GM23338 (cell line): Measurements from ENCODE around the gene EPHB1. TPM values are rescaled to one million over a fixed set of nuclear protein-coding genes. Genes with fewer than 3 reads are reported as not detected.

Source experiments
- ATAC-seq: fragments of 200-7000 bp; cut with Tn5 transposase; 3 replicates; pipeline ENCODE4 v1.9.1; 2020
- DNase-seq: peaks from one replicate; pipeline ENCODE4 v3.0.0-alpha.2; 2015; ENCODE audit warnings: low spot score
- H2AFZ ChIP-seq: fragments of 200-600 bp; sonication (generic); 2 replicates; pipeline ENCODE4 v1.8.0; 2016; ENCODE audit warnings: antibody characterized with exemption, mild to moderate bottlenecking, moderate library complexity
- H3F3A ChIP-seq: fragments of 200-600 bp; sonication (generic); replicated peaks from 2 replicates; pipeline ENCODE4 v1.8.0; 2017; ENCODE audit warnings: antibody characterized with exemption, mixed run types, low read depth
- H3K27ac ChIP-seq: fragments of 200-600 bp; sonication (generic); 2 replicates; pipeline ENCODE4 v1.6.1; 2016; ENCODE audit warnings: low read depth
- H3K27me3 ChIP-seq: fragments of 200-600 bp; sonication (generic); 2 replicates; pipeline ENCODE4 v1.8.0; 2016; ENCODE audit warnings: mild to moderate bottlenecking, mixed run types, moderate library complexity; ENCODE audit not compliant: insufficient read depth
- H3K36me3 ChIP-seq: fragments of 200-600 bp; sonication (generic); 2 replicates; pipeline ENCODE4 v1.8.0; 2016; ENCODE audit warnings: mild to moderate bottlenecking; ENCODE audit not compliant: insufficient read depth
- H3K4me1 ChIP-seq: fragments of 200-600 bp; sonication (generic); 2 replicates; pipeline ENCODE4 v1.8.0; 2016; ENCODE audit warnings: mild to moderate bottlenecking, moderate library complexity; ENCODE audit not compliant: insufficient read depth
- H3K4me2 ChIP-seq: fragments of 200-600 bp; sonication (generic); 2 replicates; pipeline ENCODE4 v1.7.1; 2017; ENCODE audit warnings: mixed run types
- H3K4me3 ChIP-seq: fragments of 200-600 bp; sonication (generic); 2 replicates; pipeline ENCODE4 v1.6.1; 2016; ENCODE audit warnings: mixed run types
- H3K79me2 ChIP-seq: fragments of 200-600 bp; sonication (generic); replicated peaks from 2 replicates; pipeline ENCODE4 v1.8.0; 2017; ENCODE audit warnings: mild to moderate bottlenecking; ENCODE audit not compliant: insufficient read depth
- H3K9me2 ChIP-seq: fragments of 200-600 bp; sonication (generic); 2 replicates; pipeline ENCODE4 v1.8.0; 2017; ENCODE audit not compliant: insufficient read depth
- H4K20me1 ChIP-seq: fragments of 200-600 bp; sonication (generic); replicated peaks from 2 replicates; pipeline ENCODE4 v1.8.0; 2017; ENCODE audit warnings: mild to moderate bottlenecking; ENCODE audit not compliant: insufficient read depth
- H3K27ac Mint-ChIP-seq: 2 replicates; pipeline ENCODE4 v1.8.0; 2020; ENCODE audit warnings: inconsistent platforms, mild to moderate bottlenecking, moderate library complexity, mixed read lengths
- H3K27me3 Mint-ChIP-seq: 3 replicates; pipeline ENCODE4 v1.8.0; 2022; ENCODE audit warnings: low read depth, mild to moderate bottlenecking, moderate library complexity, mixed read lengths, inconsistent platforms; ENCODE audit not compliant: insufficient read depth, poor library complexity
- H3K36me3 Mint-ChIP-seq: 3 replicates; pipeline ENCODE4 v1.8.0; 2021; ENCODE audit warnings: low read depth, mild to moderate bottlenecking, inconsistent platforms, moderate library complexity, mixed read lengths
- H3K4me1 Mint-ChIP-seq: 3 replicates; pipeline ENCODE4 v1.8.0; 2020; ENCODE audit warnings: mild to moderate bottlenecking, inconsistent platforms, mixed read lengths
- H3K4me3 Mint-ChIP-seq: 3 replicates; pipeline ENCODE4 v1.8.0; 2021; ENCODE audit warnings: moderate library complexity, mild to moderate bottlenecking, inconsistent platforms, mixed read lengths
- H3K9me3 Mint-ChIP-seq: 3 replicates; pipeline ENCODE4 v1.8.0; 2020; ENCODE audit warnings: moderate library complexity, mild to moderate bottlenecking, inconsistent platforms, mixed read lengths
- CREB1 ChIP-seq: fragments of 250-450 bp; sonication (Bioruptor Pico); IDR thresholded peaks from 2 replicates; pipeline ENCODE4 v1.5.0; 2020; ENCODE audit warnings: low read depth, mild to moderate bottlenecking, moderate library complexity
- EZH2phosphoT487 ChIP-seq: fragments of 200-600 bp; sonication (generic); IDR thresholded peaks from one replicate; pipeline ENCODE4 v1.8.1; 2018; ENCODE audit warnings: antibody characterized with exemption; ENCODE audit not compliant: unreplicated experiment
- JUNB ChIP-seq: IDR thresholded peaks from one replicate; pipeline ENCODE4 v1.6.1; 2016; ENCODE audit warnings: antibody characterized with exemption; ENCODE audit not compliant: unreplicated experiment
- STAT1 ChIP-seq: IDR thresholded peaks from one replicate; pipeline ENCODE4 v1.6.1; 2016; ENCODE audit warnings: antibody characterized with exemption; ENCODE audit not compliant: unreplicated experiment
- ZNF114 ChIP-seq: fragments of 250-450 bp; sonication (Bioruptor Pico); IDR thresholded peaks from 2 replicates; pipeline ENCODE4 v1.5.0; 2020; ENCODE audit warnings: mild to moderate bottlenecking, moderate library complexity
- ZNF331 ChIP-seq: fragments of 250-450 bp; sonication (Bioruptor Pico); IDR thresholded peaks from 2 replicates; pipeline ENCODE4 v1.5.0; 2020; ENCODE audit warnings: low read depth, mild to moderate bottlenecking, moderate library complexity
- polyA plus RNA-seq: library from polyadenylated mRNA; unstranded; fragments of >200 nt; fragmentation: Nextera tagmentation; extraction: Ambion mirVana; gene quantifications from 2 replicates; pipeline ENCODE4 v1.2.1, GENCODE V29; 2016
- total RNA-seq: library from RNA; depleted of rRNA; stranded (reverse); fragments of >200 nt; shearing (Covaris generic); gene quantifications from 2 replicates; pipeline ENCODE4 v1.2.3, GENCODE V29; 2014
- TF ChIP-seq, protein P1 (sequence below): IDR thresholded peaks from one replicate; pipeline ENCODE4 v1.6.1; 2018; ENCODE audit warnings: antibody characterized with exemption; ENCODE audit not compliant: unreplicated experiment
- TF ChIP-seq, protein P2 (sequence below), 2 experiments: fragments of 200-600 bp in 1 of 2; sonication (generic) in 1 of 2; conservative IDR thresholded peaks; 2 replicates each; pipeline versions ENCODE4 v1.5.1 to v1.6.1; 2016 to 2017; ENCODE audit warnings: antibody characterized with exemption in 2 of 2, low read depth in 2 of 2, mild to moderate bottlenecking in 2 of 2, moderate library complexity in 1 of 2
- TF ChIP-seq, protein P3 (sequence below): fragments of 250-450 bp; sonication (Bioruptor Pico); IDR thresholded peaks from 2 replicates; pipeline ENCODE4 v1.5.0; 2020; ENCODE audit warnings: mild to moderate bottlenecking, moderate library complexity

Gene EPHB1
- total and polyA plus RNA-seq, 2 experiments from 2014 or later: 2.7 to 5.2 TPM

DNA sequence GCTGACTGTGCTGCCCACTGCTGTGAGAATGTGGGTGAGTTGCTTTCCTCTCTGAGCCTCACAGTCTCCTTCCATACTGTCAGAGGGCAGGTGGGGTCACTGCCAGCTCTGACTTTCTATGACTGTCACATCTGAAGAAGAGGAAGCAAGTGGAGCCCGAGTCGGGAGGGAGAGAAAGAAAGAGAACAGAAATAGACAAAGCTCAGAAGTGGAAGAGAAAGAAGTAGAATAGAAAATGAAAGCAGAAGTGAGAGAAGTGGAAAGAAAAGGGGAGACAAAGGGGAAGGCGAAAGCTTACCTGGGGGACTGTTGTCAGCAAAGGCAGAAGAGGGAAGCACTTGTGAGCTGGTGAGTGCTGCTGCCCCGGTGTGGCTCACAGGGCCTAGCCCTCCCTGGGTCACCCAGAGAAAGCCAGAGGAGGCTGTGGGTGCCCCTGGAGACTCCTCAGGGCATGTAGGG, 57.9 kb downstream of the EPHB1 start (continued):
- TF ChIP-seq, protein P1, sequence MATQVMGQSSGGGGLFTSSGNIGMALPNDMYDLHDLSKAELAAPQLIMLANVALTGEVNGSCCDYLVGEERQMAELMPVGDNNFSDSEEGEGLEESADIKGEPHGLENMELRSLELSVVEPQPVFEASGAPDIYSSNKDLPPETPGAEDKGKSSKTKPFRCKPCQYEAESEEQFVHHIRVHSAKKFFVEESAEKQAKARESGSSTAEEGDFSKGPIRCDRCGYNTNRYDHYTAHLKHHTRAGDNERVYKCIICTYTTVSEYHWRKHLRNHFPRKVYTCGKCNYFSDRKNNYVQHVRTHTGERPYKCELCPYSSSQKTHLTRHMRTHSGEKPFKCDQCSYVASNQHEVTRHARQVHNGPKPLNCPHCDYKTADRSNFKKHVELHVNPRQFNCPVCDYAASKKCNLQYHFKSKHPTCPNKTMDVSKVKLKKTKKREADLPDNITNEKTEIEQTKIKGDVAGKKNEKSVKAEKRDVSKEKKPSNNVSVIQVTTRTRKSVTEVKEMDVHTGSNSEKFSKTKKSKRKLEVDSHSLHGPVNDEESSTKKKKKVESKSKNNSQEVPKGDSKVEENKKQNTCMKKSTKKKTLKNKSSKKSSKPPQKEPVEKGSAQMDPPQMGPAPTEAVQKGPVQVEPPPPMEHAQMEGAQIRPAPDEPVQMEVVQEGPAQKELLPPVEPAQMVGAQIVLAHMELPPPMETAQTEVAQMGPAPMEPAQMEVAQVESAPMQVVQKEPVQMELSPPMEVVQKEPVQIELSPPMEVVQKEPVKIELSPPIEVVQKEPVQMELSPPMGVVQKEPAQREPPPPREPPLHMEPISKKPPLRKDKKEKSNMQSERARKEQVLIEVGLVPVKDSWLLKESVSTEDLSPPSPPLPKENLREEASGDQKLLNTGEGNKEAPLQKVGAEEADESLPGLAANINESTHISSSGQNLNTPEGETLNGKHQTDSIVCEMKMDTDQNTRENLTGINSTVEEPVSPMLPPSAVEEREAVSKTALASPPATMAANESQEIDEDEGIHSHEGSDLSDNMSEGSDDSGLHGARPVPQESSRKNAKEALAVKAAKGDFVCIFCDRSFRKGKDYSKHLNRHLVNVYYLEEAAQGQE: no peak
- no peak for TF ChIP-seq STAT1
- no peak for TF ChIP-seq ZNF114 (CRISPR knock-in tag)
- TF ChIP-seq, protein P2, sequence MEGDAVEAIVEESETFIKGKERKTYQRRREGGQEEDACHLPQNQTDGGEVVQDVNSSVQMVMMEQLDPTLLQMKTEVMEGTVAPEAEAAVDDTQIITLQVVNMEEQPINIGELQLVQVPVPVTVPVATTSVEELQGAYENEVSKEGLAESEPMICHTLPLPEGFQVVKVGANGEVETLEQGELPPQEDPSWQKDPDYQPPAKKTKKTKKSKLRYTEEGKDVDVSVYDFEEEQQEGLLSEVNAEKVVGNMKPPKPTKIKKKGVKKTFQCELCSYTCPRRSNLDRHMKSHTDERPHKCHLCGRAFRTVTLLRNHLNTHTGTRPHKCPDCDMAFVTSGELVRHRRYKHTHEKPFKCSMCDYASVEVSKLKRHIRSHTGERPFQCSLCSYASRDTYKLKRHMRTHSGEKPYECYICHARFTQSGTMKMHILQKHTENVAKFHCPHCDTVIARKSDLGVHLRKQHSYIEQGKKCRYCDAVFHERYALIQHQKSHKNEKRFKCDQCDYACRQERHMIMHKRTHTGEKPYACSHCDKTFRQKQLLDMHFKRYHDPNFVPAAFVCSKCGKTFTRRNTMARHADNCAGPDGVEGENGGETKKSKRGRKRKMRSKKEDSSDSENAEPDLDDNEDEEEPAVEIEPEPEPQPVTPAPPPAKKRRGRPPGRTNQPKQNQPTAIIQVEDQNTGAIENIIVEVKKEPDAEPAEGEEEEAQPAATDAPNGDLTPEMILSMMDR (conservative IDR thresholded peaks at IDR 0.05; ENCODE audit: low read depth in 2 of 2): no peak

DNA sequence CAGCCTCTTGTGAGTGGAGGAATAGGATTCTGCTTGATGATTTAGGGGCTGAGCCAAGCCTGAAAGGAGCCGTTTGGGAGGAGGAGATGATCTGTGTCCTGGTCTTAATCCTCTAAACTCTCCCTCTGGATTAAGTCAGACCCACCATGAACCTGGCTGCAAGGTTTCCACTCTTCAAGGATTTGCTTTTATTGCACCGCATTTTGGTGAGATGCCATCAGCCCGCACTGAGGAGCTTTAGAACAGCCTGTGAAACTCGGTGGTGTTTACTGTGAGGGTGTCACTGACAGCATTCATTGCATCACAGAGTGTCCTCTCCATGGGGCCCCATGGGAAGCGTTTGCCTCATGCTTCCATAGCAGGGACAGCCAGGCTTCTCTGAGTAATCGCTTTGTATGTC, 59.2 kb downstream of the EPHB1 start:
- Histone ChIP-seq H2AFZ (no peak overlapping the region), H3K27ac (no peak overlapping the region), H3K79me2 (no peaks in the 10 kb centered on the region), H3F3A (no peaks in the 10 kb centered on the region), H3K4me2 (no peak overlapping the region), H3K36me3 (no peaks in the 10 kb centered on the region), H4K20me1 (no peaks in the 10 kb centered on the region), H3K4me1 (no peaks in the 10 kb centered on the region), H3K9me2 (no peaks in the 10 kb centered on the region), H3K27me3 (no peaks in the 10 kb centered on the region), H3K4me3 (no peak overlapping the region)
- Mint-ChIP-seq H3K27ac (no peak overlapping the region), H3K36me3 (no peaks in the 10 kb centered on the region), H3K9me3 (no peaks in the 10 kb centered on the region), H3K4me1 (peaks cover 11% of the 10 kb centered on the region), H3K4me3 (no peak overlapping the region), H3K27me3 (peaks cover 4% of the 10 kb centered on the region)
- no peak for DNase-seq
- TF ChIP-seq STAT1 (no peak), JUNB (no peak), EZH2phosphoT487 (no peak)
- ATAC-seq: no peak

DNA sequence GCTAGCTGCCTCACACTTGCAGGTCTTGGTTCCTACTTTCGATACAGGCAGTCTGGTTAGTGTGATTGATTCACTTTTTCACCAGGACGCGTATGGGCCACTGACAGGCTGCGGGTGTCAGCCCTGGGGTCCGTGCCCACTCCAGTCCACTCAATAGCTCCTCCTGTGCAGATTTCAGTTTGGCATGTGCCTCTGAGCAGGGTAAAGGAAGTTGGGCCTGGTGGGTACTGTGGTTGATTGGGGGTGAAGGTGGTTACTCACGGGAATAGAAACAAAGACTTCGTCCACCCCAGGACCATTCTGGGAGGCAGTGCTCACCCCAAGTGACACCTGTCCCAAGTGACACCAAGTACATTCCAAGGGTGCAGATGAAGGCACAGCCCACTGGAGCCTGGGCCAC, 62.3 kb downstream of the EPHB1 start:
- no peak for DNase-seq
- H3F3A ChIP-seq: no peaks in the 10 kb centered on the region
- H3K36me3 Mint-ChIP-seq: no peaks in the 10 kb centered on the region
- H2AFZ ChIP-seq: no peak overlapping the region
- H3K9me2 ChIP-seq: no peaks in the 10 kb centered on the region
- H3K9me3 Mint-ChIP-seq: no peaks in the 10 kb centered on the region
- no peaks in the 10 kb centered on the region for H4K20me1 ChIP-seq
- no peak overlapping the region for H3K27ac Mint-ChIP-seq
- no peaks in the 10 kb centered on the region for H3K79me2 ChIP-seq
- H3K4me2 ChIP-seq: no peak overlapping the region
- no peaks in the 10 kb centered on the region for H3K36me3 ChIP-seq
- H3K4me1 ChIP-seq: no peaks in the 10 kb centered on the region
- no peak for ATAC-seq
- no peaks in the 10 kb centered on the region for H3K27me3 ChIP-seq
- no peak overlapping the region for H3K4me3 Mint-ChIP-seq
- H3K4me1 Mint-ChIP-seq: no peaks in the 10 kb centered on the region; the same call in 1 of the 3 replicates
- H3K27me3 Mint-ChIP-seq: peaks cover 7% of the 10 kb centered on the region
- no peak overlapping the region for H3K4me3 ChIP-seq
- H3K27ac ChIP-seq: no peak overlapping the region
- TF ChIP-seq ZNF331 (CRISPR knock-in tag): no peak
- TF ChIP-seq CREB1 (CRISPR knock-in tag): no peak
- no peak for TF ChIP-seq ZNF114 (CRISPR knock-in tag)
- TF ChIP-seq, protein P3, sequence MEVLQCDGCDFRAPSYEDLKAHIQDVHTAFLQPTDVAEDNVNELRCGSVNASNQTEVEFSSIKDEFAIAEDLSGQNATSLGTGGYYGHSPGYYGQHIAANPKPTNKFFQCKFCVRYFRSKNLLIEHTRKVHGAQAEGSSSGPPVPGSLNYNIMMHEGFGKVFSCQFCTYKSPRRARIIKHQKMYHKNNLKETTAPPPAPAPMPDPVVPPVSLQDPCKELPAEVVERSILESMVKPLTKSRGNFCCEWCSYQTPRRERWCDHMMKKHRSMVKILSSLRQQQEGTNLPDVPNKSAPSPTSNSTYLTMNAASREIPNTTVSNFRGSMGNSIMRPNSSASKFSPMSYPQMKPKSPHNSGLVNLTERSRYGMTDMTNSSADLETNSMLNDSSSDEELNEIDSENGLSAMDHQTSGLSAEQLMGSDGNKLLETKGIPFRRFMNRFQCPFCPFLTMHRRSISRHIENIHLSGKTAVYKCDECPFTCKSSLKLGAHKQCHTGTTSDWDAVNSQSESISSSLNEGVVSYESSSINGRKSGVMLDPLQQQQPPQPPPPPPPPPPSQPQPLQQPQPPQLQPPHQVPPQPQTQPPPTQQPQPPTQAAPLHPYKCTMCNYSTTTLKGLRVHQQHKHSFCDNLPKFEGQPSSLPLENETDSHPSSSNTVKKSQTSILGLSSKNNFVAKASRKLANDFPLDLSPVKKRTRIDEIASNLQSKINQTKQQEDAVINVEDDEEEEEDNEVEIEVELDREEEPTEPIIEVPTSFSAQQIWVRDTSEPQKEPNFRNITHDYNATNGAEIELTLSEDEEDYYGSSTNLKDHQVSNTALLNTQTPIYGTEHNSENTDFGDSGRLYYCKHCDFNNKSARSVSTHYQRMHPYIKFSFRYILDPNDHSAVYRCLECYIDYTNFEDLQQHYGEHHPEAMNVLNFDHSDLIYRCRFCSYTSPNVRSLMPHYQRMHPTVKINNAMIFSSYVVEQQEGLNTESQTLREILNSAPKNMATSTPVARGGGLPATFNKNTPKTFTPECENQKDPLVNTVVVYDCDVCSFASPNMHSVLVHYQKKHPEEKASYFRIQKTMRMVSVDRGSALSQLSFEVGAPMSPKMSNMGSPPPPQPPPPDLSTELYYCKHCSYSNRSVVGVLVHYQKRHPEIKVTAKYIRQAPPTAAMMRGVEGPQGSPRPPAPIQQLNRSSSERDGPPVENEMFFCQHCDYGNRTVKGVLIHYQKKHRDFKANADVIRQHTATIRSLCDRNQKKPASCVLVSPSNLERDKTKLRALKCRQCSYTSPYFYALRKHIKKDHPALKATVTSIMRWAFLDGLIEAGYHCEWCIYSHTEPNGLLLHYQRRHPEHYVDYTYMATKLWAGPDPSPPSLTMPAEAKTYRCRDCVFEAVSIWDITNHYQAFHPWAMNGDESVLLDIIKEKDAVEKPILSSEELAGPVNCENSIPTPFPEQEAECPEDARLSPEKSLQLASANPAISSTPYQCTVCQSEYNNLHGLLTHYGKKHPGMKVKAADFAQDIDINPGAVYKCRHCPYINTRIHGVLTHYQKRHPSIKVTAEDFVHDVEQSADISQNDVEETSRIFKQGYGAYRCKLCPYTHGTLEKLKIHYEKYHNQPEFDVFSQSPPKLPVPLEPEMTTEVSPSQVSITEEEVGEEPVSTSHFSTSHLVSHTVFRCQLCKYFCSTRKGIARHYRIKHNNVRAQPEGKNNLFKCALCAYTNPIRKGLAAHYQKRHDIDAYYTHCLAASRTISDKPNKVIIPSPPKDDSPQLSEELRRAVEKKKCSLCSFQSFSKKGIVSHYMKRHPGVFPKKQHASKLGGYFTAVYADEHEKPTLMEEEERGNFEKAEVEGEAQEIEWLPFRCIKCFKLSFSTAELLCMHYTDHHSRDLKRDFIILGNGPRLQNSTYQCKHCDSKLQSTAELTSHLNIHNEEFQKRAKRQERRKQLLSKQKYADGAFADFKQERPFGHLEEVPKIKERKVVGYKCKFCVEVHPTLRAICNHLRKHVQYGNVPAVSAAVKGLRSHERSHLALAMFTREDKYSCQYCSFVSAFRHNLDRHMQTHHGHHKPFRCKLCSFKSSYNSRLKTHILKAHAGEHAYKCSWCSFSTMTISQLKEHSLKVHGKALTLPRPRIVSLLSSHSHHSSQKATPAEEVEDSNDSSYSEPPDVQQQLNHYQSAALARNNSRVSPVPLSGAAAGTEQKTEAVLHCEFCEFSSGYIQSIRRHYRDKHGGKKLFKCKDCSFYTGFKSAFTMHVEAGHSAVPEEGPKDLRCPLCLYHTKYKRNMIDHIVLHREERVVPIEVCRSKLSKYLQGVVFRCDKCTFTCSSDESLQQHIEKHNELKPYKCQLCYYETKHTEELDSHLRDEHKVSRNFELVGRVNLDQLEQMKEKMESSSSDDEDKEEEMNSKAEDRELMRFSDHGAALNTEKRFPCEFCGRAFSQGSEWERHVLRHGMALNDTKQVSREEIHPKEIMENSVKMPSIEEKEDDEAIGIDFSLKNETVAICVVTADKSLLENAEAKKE (CRISPR knock-in tag): no peak
- TF ChIP-seq EZH2phosphoT487: no peak
